Activated T-helper 1 cell treated with anti-CD3 and anti-CD28 coated beads, Interleukin-2, amount 50 U/mL, for 16 hours (primary cell): ENCODE results near the gene ZNF444.
"Not testable (repeated sequence)": the region's sequence is repeated elsewhere in the genome, so short reads cannot be mapped to it uniquely, and the experiment has no call there.

ENCODE experiments used
- DNase-seq, 2 donors: peaks; one replicate each; pipeline ENCODE4 v3.0.0-alpha.2; 2020; ENCODE audit warnings: low read depth in 1 of 2, low spot score in 1 of 2

Gene ZNF444

DNA sequence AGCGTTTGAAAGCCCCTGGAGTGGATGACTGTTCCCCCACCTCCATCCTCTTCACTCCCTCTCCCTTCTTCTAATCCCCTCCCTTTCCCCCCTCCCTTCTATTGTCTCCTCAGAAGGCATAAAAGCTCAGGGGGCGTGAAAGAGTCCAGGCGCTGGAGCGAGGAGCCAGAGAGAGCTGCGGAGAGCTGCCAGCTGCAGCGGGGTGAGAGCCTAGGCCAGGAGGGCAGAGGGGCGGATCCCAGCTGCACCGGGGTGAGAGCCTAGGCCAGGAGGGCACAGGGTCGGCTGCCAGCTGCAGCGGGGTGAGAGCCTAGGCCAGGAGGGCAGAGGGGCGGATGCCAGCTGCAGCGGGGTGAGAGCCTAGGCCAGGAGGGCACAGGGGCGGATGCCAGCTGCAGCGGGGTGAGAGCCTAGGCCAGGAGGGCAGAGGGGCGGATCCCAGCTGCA, 34.8 kb downstream of the ZNF444 start, which contains the start of gene GALP:
TSS of gene GALP (plus strand) at position 148 of the 447 bp plus-strand sequence. CDS start 1,101 bp downstream, outside the sequence.
- not testable (repeated sequence) for DNase-seq

DNA sequence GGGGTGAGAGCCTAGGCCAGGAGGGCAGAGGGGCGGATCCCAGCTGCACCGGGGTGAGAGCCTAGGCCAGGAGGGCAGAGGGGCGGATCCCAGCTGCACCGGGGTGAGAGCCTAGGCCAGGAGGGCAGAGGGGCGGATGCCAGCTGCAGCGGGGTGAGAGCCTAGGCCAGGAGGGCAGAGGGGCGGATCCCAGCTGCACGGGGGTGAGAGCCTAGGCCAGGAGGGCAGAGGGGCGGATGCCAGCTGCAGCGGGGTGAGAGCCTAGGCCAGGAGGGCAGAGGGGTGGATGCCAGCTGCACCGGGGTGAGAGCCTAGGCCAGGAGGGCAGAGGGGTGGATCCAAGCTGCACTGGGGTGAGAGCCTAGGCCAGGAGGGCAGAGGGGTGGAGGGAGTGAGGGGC, 35.2 kb downstream of the ZNF444 start:
- DNase-seq = not testable (repeated sequence)

DNA sequence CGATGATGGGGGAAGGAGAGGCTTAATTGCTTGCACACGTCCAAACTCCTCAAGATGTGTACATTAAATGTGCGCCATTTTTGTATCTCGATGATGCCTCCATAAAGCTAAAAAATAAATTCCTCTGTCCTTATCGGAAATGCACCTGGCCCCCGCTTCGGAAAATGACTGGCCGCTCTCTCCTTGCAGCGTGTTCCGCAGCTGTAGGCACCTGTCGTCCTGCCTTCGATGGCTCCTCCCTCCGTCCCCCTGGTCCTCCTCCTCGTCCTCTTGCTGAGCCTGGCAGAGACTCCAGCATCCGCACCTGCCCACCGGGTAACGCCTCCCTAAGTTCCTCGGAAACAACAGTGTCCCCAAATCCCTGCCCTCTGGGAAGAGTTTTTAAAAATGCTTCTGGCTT, 35.8 kb downstream of the ZNF444 start:
- DNase-seq = no peak

DNA sequence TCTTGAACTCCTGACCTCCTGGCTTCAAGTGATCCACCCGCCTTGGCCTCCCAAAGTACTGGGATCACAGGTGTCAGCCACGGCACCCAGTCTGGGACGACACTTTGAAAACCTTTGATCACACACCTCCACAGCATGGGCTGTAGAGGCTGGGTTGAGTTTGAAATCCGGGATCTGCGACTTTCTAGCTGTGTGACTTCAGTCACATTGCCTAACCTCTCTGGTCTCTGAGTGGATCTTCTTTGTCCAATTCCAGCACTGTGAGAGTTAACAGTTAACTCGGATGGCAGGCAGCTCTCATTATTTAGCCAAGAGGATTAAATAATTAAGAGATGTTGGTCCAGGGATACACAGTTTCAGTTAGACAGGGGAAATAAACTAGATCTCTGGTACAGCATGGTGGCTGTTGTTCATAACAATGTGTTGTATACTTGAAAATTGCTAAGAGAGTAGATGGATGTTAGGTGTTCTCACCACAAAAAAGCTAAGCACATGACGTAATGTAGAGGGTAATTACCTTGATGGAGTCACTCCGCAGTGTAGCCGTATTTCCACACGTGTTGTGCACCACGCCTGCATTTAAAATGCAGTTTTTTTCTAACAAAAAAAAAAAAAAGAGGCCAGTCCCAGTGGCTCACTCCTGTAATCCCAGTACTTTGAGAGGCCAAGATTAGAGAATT, 36.6 kb downstream of the ZNF444 start:
- no peak for DNase-seq

DNA sequence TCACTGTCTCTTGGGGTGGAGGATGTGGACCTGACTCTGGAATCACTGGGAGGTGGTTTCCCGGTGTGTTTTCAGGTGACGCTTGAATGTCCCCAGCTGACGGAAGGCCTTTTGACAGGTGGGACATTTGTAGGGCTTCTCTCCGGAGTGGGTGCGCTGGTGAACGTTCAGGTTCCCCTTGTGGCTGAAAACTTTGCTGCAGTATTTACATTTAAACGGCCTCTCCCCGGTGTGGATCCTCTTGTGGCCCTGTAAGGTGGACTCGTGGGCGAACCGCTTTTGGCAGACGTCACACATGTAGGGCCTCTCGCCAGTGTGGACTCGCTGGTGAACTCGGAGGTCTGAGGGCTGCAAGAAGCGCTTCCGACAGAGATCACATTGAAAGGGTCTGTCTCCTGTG, 48.7 kb downstream of the ZNF444 start:
- no peak for DNase-seq

DNA sequence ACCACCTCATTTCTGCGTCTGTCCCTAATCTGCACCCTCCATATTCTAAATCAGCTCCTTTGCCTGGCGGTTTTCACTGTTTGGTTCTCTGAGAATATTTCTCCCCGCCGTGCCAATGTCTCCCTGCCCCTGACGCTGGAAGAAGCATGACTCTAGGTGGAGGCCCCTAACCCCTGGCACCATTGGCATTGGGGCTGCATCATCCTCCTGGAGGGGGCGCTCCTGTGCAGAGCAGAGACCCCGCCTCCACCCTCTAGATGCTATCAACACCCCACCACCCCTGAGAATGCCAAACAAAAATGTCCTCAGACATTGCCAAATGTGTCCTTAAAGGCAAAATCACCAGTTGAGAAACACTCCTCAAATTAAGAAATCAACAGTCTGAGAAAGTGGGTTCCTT, 50.0 kb downstream of the ZNF444 start:
- no peak for DNase-seq

DNA sequence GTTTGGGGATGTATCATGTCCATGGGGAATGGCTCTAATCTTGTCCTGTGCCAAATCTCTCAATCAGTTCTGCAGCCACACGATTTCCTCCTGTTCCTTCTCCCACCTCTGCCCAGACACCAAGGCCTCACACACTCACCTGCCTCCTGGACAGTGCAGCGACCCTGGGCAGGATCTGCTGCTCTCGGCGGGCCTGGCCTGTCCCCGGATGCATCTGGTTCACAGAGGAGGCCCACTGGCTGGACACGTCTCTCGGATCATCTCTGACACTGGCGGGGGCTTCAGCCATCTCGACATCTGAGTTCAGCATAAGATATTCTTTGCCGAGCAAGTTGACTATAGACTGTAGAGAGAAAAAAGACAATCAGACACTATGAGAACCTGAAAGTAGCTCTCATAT, 50.6 kb downstream of the ZNF444 start:
- DNase-seq = no peak

DNA sequence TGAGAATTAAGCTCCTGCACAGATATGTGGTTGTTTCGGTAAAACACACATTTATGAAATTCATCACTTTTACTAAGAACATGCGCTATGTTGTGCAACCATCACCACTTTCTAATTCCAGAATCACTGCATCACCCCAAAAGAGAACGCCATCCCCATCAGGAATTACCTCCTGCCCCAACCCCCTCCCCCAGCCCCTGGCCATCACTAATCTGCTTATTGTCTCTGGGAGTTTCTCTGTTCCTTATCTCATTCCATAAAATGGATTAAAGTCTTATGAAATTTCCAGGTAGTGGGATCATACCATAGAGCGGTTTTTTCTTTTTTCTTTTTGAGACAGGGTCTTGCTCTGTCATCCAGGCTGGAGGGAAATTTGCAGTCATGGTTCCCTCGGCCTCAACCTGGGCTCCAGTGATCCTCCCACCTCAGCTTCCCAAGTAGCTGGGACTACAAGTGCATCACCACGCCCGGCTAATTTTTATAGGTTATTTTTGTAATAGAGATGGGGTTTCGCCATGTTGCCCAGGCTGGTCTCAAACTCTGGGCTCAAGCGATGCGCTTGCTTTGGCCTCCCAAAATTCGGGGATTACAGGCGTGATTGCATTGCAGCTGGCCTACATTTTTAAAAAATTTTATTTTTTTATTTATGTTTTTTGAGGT, 53.0 kb downstream of the ZNF444 start:
- DNase-seq = no peak

DNA sequence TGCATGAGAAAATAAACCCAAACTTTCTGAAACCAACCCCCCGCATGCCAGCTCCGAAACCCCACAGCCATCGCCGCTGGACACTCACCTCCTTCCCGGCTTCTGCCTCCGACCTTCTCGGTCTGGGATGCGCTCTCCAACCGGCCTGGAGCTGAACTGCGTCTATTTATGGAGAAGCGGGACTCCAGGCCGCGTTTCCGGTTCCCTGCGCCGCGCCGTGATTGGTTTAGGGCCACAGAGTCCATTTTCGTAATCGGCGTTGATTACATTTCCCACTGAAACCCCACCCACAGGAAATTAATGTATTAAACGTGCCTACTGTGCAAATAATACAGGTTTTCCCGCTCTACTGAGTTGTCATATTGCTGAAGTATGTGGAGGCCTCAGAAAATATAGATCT, 56.6 kb downstream of the ZNF444 start, which contains the start of gene ZSCAN5B:
TSS of gene ZSCAN5B (minus strand) at position 138 of the 400 bp plus-strand sequence. CDS start 4,731 bp downstream, outside the sequence.
- DNase-seq = not testable (repeated sequence)

DNA sequence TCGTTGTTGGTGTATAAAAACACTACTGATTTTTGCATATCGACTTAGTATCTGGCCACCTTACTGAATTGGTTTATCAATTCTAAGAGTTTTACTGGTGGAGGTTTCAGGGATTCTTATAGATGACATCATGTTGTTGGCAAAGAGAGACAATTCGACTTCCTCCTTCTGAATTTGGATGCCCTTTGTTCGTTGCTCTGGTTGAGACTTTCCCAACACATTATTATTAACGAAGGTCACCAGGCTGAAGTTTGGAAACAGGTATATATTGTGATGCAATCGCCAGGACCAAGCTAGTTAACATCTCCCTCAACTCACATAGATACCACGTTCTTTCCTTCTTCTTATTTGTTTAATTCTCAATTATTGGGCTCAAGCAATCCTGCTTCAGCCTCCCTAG, 58.6 kb downstream of the ZNF444 start:
- no peak for DNase-seq

DNA sequence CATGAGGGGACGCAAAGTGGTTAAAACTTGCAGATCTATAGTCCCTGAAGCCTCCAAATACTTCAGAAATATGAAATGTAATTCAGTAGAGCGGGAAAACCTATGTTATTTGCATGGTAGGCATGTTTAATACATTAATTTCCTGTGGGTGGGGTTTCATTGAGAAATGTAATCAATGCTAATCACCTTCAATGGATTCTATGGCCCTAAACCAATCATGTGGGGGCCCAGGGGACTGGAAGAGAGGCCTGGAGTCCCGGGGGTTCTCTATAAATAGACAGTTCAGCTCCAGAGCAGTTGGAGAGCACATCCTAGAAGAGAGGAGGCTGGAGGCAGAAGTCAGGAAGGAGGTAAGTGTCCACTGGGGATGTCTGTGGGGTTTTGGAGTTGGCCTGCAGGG, 60.9 kb downstream of the ZNF444 start, which contains the start of gene ZSCAN5C:
TSS of gene ZSCAN5C (plus strand) at position 301 of the 400 bp plus-strand sequence. CDS start 3,641 bp downstream, outside the sequence.
- DNase-seq = no peak

DNA sequence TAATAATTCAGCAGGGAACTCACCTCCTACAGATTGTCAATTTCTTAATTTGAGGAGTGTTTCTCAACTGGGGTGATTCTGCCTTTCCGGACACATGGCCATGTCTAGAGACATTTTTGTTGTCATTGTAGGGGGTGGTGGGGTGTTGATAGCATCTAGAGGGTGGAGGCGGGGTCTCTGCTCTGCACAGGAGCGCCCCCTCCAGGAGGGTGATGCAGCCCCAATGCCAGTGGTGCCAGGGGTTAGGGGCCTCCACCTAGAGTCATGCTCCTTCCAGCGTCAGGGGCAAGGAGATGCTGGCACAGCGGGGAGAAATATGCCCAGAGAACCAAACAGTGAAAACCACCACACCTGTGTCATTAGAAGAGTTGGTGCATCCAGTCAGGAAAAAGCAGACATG, 66.5 kb downstream of the ZNF444 start:
- not testable (repeated sequence) for DNase-seq

DNA sequence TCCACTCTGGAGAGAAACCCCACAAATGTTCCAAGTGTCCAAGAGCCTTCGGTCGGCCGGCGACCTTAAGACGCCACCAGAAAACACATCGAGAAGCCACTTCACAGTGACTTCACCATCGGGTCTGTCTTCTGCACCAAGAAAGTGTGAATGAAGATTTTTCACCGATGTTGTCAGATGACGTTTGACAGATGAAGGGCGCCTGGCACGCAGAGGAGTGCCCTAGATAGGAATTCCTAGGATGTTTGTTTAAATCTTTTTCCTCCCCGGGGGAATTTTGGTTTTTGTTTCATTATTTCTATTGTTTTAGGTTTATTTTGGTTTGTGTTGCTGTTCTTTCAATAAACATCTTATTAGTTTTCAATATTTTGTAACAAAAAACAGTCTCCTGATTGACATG, 68.0 kb downstream of the ZNF444 start:
- DNase-seq = no peak

DNA sequence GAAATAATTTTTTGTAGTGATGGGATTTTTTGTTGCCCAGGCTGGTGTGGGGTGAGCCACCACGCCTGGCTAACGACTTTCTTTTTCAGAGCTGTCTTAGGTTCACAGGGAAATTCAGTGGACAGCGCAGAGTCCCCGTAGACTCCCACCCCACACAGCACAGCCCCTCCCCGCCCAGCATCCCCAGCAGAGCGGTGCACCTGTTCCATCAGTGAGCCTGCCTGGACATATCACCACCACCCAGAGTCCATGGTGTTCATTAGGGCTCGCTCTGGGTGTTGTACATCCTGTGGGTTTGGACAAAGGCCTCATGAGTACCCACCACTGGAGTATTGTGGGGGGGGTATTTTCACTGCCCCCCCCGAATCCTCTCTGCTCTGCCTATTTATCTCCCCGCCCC, 68.9 kb downstream of the ZNF444 start:
- DNase-seq = not testable (repeated sequence)
